Stimulated activated CD4-positive, alpha-beta T cell treated with anti-CD3 and anti-CD28 coated beads, TNF-alpha, amount 100 ng/mL, for 24 hours (primary cell): ENCODE results near the gene GSTM4.
"Not testable (repeated sequence)": the region's sequence is repeated elsewhere in the genome, so short reads cannot be mapped to it uniquely, and the experiment has no call there.

Source experiments
- DNase-seq, 3 experiments: peaks; one replicate each; pipeline ENCODE4 v3.0.0-alpha.2; 2020; ENCODE audit warnings: low read depth in 3 of 3

GSTM4 gene

GRCh38 chr1:109664671-109665070 is 8.8 kb downstream of the GSTM4 start:
- no peak for DNase-seq

GRCh38 chr1:109667452-109668122 is 11.7 kb downstream of the GSTM4 start, which contains the start of gene GSTM2:
Gene GSTM2 (plus strand): TSS chr1:109668057. CDS start chr1:109668116, 59 bp downstream.
- DNase-seq: peak; percentile 67 to 87 (median 71)

GRCh38 chr1:109668123-109668775 is 12.3 kb downstream of the GSTM4 start:
- DNase-seq: no peak

- DNase-seq: no peak
These were observed 13.5 kb downstream of the GSTM4 start for GRCh38 chr1:109669246-109669948.

- DNase-seq: not testable (repeated sequence)
These were observed 14.0 kb downstream of the GSTM4 start for GRCh38 chr1:109669949-109670302.

- no peak for DNase-seq
These were observed 15.2 kb downstream of the GSTM4 start for GRCh38 chr1:109671067-109671466.

- not testable (repeated sequence) for DNase-seq
These were observed 18.0 kb downstream of the GSTM4 start for GRCh38 chr1:109673861-109674260.

- not testable (repeated sequence) for DNase-seq
These were observed 20.9 kb downstream of the GSTM4 start for GRCh38 chr1:109676683-109677381.

- no peak for DNase-seq
These were observed 21.6 kb downstream of the GSTM4 start for GRCh38 chr1:109677459-109677858.

- not testable (repeated sequence) for DNase-seq
These were observed 22.7 kb downstream of the GSTM4 start for GRCh38 chr1:109678637-109679036.

- not testable (repeated sequence) for DNase-seq
These were observed 28.9 kb downstream of the GSTM4 start for GRCh38 chr1:109684777-109685176.

- not testable (repeated sequence) for DNase-seq
These were observed 29.5 kb downstream of the GSTM4 start for GRCh38 chr1:109685399-109685798.

GRCh38 chr1:109685890-109686289 is 30.0 kb downstream of the GSTM4 start:
- not testable (repeated sequence) for DNase-seq

GRCh38 chr1:109687109-109687508 is 31.2 kb downstream of the GSTM4 start:
- not testable (repeated sequence) for DNase-seq

- peak in 1 of 3 experiments; percentile 40 for DNase-seq
These were observed 32.0 kb downstream of the GSTM4 start, which contains the start of gene GSTM1 for GRCh38 chr1:109687641-109688499. Gene GSTM1 (plus strand): TSS chr1:109687817. CDS start chr1:109687874, 57 bp downstream.

- no peak for DNase-seq
These were observed 34.0 kb downstream of the GSTM4 start for GRCh38 chr1:109689844-109690405.

- no peak for DNase-seq
These were observed 35.9 kb downstream of the GSTM4 start for GRCh38 chr1:109691759-109692158.

- not testable (repeated sequence) for DNase-seq
These were observed 38.5 kb downstream of the GSTM4 start for GRCh38 chr1:109694400-109694799.

- not testable (repeated sequence) for DNase-seq
These were observed 39.2 kb downstream of the GSTM4 start for GRCh38 chr1:109695138-109695537.

GRCh38 chr1:109697066-109697465 is 41.2 kb downstream of the GSTM4 start:
- no peak for DNase-seq

- DNase-seq: not testable (repeated sequence)
These were observed 42.0 kb downstream of the GSTM4 start for GRCh38 chr1:109697861-109698260.
